Keratinocyte (primary cell): ENCODE results near the gene HSPG2.

Experiments
- EZH2 ChIP-seq: IDR thresholded peaks from one replicate; pipeline ENCODE4 v1.6.1; 2012; ENCODE audit warnings: inconsistent platforms, mild to moderate bottlenecking, low read length, moderate library complexity
- TF ChIP-seq, protein P1 (sequence below), 3 experiments: IDR thresholded peaks in 1 of 3; conservative IDR thresholded peaks in 1 of 3; optimal IDR thresholded peaks in 1 of 3; 2 replicates in 2 of 3; 3 replicates in 1 of 3; pipeline versions ENCODE3 to v1.5.1; 2011; ENCODE audit warnings: low read length in 3 of 3, mild to moderate bottlenecking in 3 of 3, moderate library complexity in 2 of 3, control low read depth in 1 of 3, inconsistent platforms in 1 of 3; ENCODE audit not compliant: insufficient read depth in 2 of 3; ENCODE audit errors: extremely low read depth in 1 of 3

DNA sequence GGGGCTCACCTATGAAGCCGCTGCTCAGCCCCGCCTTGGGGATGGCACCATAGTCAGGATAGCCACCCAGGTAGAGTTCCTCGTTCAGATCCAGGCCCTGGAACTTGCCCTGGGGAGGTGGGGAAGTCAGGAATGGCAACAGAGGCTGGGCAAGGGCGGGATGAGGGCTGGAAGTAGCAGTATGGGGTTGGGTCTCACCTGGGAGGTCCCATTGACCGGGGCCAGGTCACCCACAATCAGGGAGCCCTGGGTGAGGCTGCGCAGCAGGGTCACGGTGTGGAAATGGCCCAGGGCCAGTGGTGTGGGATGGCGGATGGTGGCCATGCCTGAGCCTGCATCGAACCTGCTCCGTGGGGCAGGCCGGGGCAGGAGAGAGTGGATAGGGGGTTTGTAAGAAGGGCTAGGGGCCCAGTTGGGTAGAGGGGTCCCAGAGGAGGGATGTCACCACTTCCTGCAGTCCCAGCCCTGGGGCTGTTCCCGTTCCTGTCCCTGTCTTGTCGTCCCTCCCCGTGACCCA, 105.6 kb downstream of the HSPG2 start:
- TF ChIP-seq, protein P1, sequence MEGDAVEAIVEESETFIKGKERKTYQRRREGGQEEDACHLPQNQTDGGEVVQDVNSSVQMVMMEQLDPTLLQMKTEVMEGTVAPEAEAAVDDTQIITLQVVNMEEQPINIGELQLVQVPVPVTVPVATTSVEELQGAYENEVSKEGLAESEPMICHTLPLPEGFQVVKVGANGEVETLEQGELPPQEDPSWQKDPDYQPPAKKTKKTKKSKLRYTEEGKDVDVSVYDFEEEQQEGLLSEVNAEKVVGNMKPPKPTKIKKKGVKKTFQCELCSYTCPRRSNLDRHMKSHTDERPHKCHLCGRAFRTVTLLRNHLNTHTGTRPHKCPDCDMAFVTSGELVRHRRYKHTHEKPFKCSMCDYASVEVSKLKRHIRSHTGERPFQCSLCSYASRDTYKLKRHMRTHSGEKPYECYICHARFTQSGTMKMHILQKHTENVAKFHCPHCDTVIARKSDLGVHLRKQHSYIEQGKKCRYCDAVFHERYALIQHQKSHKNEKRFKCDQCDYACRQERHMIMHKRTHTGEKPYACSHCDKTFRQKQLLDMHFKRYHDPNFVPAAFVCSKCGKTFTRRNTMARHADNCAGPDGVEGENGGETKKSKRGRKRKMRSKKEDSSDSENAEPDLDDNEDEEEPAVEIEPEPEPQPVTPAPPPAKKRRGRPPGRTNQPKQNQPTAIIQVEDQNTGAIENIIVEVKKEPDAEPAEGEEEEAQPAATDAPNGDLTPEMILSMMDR (optimal IDR thresholded peaks at IDR 0.05 in 1 of 3, IDR thresholded peaks at IDR 0.05 in 1 of 3, conservative IDR thresholded peaks at IDR 0.05 in 1 of 3; ENCODE audit: extremely low read depth in 1 of 3, insufficient read depth in 2 of 3, low read length in 3 of 3) = no peak
- TF ChIP-seq EZH2 = no peak
